Uterus (tissue), 4 donors: ENCODE measurements around the gene CTSE. TPM values are rescaled to one million over a fixed set of nuclear protein-coding genes. Genes with fewer than 3 reads are reported as not detected.

Experiments
- DNase-seq, 2 donors: peaks; one replicate each; pipeline ENCODE4 v3.0.0-alpha.2; 2019 to 2020
- H3K27ac ChIP-seq, 2 donors: fragments of 200-600 bp; sonication (generic); 1 replicate in 1 of 2; 2 replicates in 1 of 2; pipeline ENCODE4 v1.5.1; 2016 to 2018
- H3K27me3 ChIP-seq, 2 donors: fragments of 200-600 bp; sonication (generic); one replicate each; pipeline ENCODE4 v1.5.1; 2018 to 2019; ENCODE audit warnings: control low read depth in 1 of 2
- H3K36me3 ChIP-seq, 2 donors: fragments of 200-600 bp; sonication (generic); one replicate each; pipeline ENCODE4 v1.5.1; 2019; ENCODE audit warnings: control low read depth in 1 of 2
- H3K4me1 ChIP-seq, 2 donors: fragments of 200-600 bp; sonication (generic); one replicate each; pipeline ENCODE4 v1.5.1; 2018 to 2019; ENCODE audit warnings: control low read depth in 1 of 2
- H3K4me3 ChIP-seq, 2 donors: fragments of 200-600 bp; sonication (generic); 1 replicate in 1 of 2; 2 replicates in 1 of 2; pipeline ENCODE4 v1.5.1; 2018 to 2019; ENCODE audit warnings: mild to moderate bottlenecking in 1 of 2
- H3K9me3 ChIP-seq, 2 donors: fragments of 200-600 bp; sonication (generic); one replicate each; pipeline ENCODE4 v1.5.1; 2019; ENCODE audit warnings: control low read depth in 1 of 2
- POLR2A ChIP-seq, 2 donors: fragments of 450-650 bp; IDR thresholded peaks; one replicate each; pipeline ENCODE4 v1.6.1; 2016; ENCODE audit warnings: antibody characterized with exemption in 2 of 2, mild to moderate bottlenecking in 1 of 2, moderate library complexity in 1 of 2
- intact Hi-C: fragments of 100-400 bp; cut with DNase I; formaldehyde crosslinking; loops from one replicate; pipeline ENCODE4 v1.15.1; 2023; ENCODE audit warnings: low total_unique reads
- total RNA-seq, 4 donors: library from RNA; depleted of rRNA in 3 of 4; stranded (reverse); fragments of >200 nt in 3 of 4; gene quantifications; one replicate each; pipeline versions ENCODE4 v1.1.0 to v1.2.4, GENCODE V29; 2014 to 2023
- TF ChIP-seq, protein P1 (sequence below), 4 experiments: fragments of 200-600 bp in 2 of 4; fragments of 450-650 bp in 2 of 4; sonication (generic) in 2 of 4; IDR thresholded peaks; one replicate each; pipeline ENCODE4 v1.5.1; 2016 to 2019; ENCODE audit warnings: antibody characterized with exemption in 4 of 4, mild to moderate bottlenecking in 2 of 4, moderate library complexity in 1 of 4
- donor health status: DM: yes; HTN: yes; CAD: no.

CTSE gene
- total RNA-seq, 4 donors from 2014 or later: 0.21 TPM; not detected in 3

DNA sequence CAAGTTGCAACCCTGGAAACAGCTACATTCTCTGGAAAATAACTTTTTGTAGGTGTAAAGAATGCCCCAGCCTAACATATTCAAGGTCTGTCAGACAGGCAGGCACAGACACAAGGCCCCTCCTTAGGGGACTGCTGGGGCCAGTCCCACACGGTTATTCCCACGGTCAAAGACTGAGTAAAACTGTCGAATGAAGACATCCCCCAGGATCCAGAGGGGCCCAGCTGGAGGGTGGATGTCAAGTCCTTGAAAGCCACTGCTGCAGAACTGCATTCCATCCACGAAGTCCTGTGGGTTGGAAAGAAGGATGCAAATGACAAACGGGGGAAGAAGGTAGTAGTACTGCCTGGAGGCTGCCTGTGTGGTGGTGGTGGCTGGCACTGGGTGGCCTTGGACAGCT is 13.6 kb downstream of the CTSE start:
- intact Hi-C loops: no loop called here
- no peaks in the 10 kb centered on the region for H3K27me3 ChIP-seq
- no peaks in the 10 kb centered on the region for H3K9me3 ChIP-seq
- H3K36me3 ChIP-seq: no peaks in the 10 kb centered on the region
- no peak overlapping the region for H3K27ac ChIP-seq
- TF ChIP-seq, protein P1, sequence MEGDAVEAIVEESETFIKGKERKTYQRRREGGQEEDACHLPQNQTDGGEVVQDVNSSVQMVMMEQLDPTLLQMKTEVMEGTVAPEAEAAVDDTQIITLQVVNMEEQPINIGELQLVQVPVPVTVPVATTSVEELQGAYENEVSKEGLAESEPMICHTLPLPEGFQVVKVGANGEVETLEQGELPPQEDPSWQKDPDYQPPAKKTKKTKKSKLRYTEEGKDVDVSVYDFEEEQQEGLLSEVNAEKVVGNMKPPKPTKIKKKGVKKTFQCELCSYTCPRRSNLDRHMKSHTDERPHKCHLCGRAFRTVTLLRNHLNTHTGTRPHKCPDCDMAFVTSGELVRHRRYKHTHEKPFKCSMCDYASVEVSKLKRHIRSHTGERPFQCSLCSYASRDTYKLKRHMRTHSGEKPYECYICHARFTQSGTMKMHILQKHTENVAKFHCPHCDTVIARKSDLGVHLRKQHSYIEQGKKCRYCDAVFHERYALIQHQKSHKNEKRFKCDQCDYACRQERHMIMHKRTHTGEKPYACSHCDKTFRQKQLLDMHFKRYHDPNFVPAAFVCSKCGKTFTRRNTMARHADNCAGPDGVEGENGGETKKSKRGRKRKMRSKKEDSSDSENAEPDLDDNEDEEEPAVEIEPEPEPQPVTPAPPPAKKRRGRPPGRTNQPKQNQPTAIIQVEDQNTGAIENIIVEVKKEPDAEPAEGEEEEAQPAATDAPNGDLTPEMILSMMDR (IDR thresholded peaks at IDR 0.05): no peak
- TF ChIP-seq POLR2A (IDR thresholded peaks at IDR 0.05): no peak
- H3K4me3 ChIP-seq: no peak overlapping the region
- no peak for DNase-seq
- H3K4me1 ChIP-seq: no peaks in the 10 kb centered on the region

- intact Hi-C loops: no loop called here
- Histone ChIP-seq H3K27ac (no peak overlapping the region), H3K27me3 (no peaks in the 10 kb centered on the region), H3K9me3 (no peaks in the 10 kb centered on the region), H3K4me3 (no peak overlapping the region), H3K4me1 (no peaks in the 10 kb centered on the region), H3K36me3 (no peaks in the 10 kb centered on the region)
- DNase-seq: no peak
- no peak for TF ChIP-seq POLR2A (IDR thresholded peaks at IDR 0.05)
- TF ChIP-seq, protein P1 (IDR thresholded peaks at IDR 0.05): no peak
Observed at GRCh38 chr1:206006946-206007345, 16.7 kb downstream of the CTSE start.

DNA sequence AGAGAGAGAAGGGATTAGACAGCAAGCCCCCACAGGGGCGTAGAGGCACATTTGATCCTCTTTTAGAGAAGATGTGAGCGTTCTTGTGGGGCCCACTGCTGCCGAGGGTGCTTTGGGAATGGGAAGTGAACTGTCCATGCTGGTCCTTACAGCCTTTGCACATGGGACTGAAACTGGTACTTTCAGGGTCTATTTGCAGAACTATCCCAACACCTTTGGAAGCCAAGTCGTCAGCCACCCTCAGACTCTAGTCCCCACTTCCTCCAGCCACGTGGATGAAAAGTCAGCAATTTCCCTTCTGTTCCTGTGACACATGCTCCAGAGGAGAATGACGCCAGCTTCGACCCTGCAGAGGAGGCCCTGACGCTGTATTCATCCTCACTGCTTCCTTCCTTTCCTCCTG is 17.9 kb downstream of the CTSE start:
- H3K9me3 ChIP-seq: no peaks in the 10 kb centered on the region
- H3K27ac ChIP-seq: no peak overlapping the region
- H3K27me3 ChIP-seq: no peaks in the 10 kb centered on the region
- no peaks in the 10 kb centered on the region for H3K36me3 ChIP-seq
- no peaks in the 10 kb centered on the region for H3K4me1 ChIP-seq
- no peak overlapping the region for H3K4me3 ChIP-seq
- intact Hi-C loops: no loop called here
- no peak for TF ChIP-seq POLR2A (IDR thresholded peaks at IDR 0.05)
- TF ChIP-seq, protein P1 (IDR thresholded peaks at IDR 0.05): no peak
- DNase-seq: no peak

GRCh38 chr1:206005234-206005633 is 18.5 kb downstream of the CTSE start:
- Histone ChIP-seq H3K4me1 (no peaks in the 10 kb centered on the region), H3K27me3 (no peaks in the 10 kb centered on the region), H3K4me3 (no peak overlapping the region), H3K9me3 (no peaks in the 10 kb centered on the region), H3K36me3 (no peaks in the 10 kb centered on the region), H3K27ac (no peak overlapping the region)
- intact Hi-C loops: no loop called here
- TF ChIP-seq, protein P1 (IDR thresholded peaks at IDR 0.05): no peak
- no peak for TF ChIP-seq POLR2A (IDR thresholded peaks at IDR 0.05)
- DNase-seq: no peak

DNA sequence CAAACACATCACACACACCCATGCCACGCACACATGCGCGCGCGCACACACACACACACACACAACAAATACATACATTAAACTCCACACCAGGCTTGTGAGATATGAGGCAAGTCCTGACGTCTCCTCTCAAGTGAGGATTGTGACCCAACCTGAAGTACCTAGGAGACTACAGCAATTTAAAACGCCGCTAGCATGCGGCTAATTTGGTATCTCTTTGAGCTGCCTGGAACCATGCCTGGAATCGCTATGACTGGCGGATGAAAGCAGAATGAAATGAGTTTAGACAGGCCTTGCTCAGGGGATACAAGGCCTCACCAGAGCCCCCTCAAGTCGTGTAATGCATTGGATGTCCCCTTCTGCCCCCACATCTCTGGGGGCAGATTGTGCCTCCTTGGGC is 18.9 kb downstream of the CTSE start:
- TF ChIP-seq POLR2A (IDR thresholded peaks at IDR 0.05): no peak
- TF ChIP-seq, protein P1 (IDR thresholded peaks at IDR 0.05): no peak
- no peak for DNase-seq
- Histone ChIP-seq H3K9me3 (no peaks in the 10 kb centered on the region), H3K36me3 (no peaks in the 10 kb centered on the region), H3K4me1 (no peaks in the 10 kb centered on the region), H3K4me3 (no peak overlapping the region), H3K27me3 (no peaks in the 10 kb centered on the region), H3K27ac (no peak overlapping the region)
- intact Hi-C loops: no loop called here
